DMS 273 (cell line): ENCODE measurements around the gene HEMK1.

Experiments
- DNase-seq: peaks from one replicate; lab custom pipeline; 2025; ENCODE audit not compliant: unreplicated experiment; lab: John Stamatoyannopoulos, UW

HEMK1 gene

DNA sequence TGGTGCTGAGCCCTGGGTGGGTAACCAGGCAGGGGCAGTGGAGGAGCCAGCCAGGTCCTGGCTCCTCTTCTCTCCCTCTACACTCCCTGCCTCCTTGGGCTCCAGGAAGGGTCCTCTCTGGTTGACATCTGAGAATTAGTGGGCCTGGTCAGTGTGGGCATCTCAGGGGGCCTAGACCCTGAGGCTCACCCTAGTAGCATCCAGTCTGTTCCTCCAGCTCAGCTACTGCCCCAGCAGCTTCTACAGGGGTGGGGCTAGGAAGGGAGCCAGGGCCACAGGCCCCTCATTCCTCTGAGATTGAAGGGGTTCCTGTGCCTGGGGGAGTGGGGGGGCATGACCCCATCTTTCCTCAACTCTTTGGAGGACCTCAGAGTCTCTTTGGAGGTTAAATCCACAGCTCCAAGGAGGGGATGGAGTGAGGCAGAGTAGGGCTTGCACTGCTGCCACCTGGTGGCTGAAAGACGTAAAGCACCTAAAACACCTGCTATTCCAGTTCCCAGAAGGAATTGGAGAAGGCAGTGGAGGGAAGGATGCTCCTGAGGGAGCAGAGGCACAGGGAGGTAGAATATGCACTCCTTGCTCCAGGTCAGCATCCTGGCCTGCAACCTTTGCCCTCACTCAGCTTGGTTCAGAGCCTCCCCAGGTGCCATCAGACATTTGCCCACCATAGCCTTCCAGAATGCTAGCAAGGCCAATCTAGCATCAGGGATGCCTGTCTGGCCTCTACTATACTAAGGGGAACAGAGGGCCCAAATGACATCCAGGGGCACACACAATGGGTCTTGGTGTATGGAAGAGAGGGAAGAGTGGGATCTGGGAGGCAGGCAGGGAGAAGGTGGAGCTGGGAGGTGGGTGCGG, 26.9 kb upstream of the HEMK1 start:
- peak; percentile 81 for DNase-seq

DNA sequence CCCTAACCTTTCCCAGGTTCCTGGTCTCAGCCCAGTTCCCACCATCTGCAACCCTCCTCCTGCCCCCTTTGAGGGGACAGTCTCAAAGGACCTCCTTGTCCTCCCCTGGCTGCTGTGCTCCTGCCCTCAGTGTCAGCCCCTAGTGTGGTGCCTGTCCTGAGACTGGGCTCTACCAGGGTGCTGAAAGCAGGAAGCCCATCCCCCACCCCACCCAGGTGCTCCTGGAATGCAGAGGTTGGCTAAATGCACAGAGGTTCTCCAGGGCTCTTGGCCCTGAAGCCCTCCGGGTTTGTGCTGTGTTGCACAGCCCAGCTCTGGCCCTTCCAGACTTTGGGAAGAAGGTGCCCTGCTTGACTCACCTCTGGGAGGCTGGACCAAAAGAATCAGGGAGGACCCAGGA, 23.5 kb upstream of the HEMK1 start:
- DNase-seq = no peak

DNA sequence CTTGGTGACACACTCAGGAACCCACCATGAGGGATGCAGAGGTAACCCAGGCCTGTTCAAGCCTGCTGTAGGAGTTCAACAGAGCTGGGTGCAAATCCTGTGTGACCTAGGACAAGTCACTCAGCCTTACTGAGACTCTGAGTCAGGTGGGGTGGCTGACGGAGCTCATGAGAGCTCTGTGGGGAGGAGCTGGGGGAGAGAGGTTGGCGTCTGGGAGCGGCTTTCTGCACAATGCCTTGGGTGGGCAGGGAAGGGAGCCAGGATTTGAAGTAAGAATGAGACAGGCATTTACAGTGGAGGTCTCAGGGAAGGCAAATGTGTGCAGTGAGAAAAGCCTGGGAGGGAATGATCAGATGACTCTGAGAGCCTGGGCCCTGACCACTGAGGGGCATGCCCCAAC, 20.1 kb upstream of the HEMK1 start:
- no peak for DNase-seq

DNA sequence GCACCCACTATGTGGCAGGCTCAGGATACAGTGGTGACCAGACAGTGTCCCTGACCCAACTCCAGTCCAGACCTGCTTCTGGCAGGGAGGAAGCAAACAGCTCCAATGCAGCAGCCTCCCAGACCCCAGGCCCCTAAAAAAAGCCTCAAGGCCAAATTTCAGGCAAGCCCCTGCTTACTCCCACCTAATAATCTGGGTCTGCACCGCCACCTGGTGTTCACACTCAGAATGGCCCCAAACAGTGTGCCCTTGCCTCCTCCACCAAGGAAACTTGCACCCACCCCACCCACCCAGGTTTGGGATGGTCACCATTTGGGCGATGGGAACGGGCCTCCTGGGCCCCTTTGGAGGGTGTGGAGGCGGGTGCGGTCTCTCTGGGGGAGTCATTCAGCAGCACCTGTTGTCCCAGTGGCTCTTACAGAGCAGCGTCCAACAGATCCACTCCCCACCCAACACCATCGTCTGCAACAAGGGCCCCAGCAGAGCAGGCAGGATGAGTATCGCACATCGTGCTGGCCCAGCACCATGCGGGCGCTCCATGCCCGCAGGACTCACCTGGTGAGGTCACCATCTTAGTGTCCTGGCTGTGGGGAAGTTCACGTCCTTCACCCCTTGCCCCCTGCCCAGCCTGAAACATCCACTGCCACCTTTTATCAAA, 19.1 kb upstream of the HEMK1 start:
- peak; percentile 82 for DNase-seq

DNA sequence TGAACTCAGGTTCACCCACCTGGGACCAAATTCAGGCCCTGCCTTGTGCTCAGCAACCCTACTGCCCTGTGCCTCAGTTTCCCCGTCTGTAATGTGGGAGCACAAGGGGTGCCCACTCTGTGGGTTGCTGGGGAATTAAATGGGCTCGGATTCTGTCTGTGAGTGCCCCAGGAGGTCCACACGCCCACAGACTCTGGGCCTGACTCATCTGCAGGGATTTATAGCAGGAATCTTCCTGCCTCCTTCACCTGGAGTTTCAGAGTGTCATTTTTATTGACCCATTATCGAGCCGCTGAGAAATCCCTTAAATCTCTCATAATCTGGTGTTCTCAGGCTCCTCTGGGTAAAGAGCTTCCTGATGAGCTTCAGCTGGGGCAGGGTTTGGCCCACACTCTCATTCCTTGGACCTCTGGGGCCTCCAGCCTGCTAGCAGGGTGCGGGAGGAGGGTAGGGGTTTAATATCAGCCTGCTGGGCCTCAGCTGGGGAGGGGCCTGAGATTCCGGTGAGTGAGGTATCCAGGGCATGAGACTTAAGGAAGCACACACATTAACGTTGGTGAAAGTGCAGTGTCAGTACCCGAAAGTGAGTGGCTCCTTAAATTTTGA, 18.2 kb upstream of the HEMK1 start:
- DNase-seq = no peak

DNA sequence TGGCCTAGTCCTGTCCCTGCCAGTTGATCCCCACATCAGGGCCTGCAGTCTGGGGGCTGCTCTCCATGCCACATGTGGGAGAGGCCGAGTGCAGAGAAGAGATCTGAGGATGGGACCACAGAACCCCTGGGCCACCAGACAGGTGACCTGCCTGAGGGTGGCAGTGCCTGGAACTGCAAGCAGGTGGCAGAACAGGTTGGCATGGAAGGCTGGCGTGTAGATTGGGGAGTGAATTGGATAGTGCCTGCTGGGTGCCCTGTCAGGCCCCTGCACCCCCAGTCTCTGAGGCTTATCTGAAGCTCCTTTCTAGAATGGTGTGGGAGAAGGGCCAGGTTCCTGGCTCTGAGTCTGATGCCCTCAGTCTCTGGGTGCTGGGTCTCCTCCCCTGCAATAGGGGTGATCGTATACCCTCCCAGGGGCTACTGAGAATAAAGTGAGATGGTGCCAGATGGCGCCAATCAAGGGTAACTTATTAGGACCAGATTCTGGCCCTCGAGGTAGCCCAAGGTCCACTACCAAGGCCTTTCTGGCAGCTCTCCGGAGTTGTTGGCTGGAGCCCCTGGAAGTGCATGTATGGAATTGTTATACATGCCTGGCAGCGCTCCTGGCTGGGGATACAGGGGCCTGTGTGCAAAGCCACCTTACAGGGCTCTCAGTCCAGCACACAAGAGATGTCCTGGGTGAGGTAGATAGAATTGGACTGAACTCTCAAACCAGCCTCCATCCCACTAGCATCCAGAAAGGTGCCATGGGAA, 17.5 kb upstream of the HEMK1 start:
- DNase-seq = no peak

DNA sequence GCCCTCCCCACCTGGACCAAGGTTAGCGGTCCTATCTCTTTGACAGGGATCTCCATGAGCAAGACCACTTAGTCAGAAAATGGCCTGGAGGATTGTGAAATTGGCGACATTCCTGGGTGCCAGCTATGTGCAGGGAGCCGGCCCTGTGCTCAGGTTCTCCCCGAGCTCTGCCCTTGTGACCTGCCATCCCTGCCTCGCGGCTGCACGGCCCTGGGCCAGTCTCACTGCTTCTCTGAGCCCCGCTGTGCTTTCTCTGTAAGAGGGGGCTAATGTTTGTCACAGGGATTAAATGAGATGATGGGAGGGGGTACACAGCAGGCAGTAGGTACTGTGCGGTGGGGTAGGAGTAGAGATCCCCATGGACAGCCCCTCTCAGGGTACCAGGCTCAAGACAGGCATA, 16.7 kb upstream of the HEMK1 start:
- DNase-seq = no peak

DNA sequence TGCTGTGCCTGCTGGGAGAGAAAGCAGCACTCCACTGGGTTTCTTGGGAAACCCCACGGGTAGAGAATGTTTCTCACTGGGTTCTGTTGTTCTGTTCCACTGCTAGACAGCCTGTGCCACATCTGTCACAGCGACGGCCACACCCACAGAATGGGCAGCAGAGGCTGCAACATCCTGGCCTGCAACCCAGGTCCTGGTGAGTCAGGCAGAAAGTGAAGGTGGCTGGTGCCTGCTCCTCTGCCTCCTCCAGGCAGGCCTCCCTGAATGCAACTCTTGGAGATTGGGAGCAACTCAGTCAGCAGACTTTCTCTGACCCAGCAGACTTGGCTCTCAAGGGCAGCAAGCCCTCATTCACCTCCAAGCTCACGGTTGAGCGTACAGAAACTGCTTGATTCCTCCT, 14.8 kb upstream of the HEMK1 start:
- DNase-seq = no peak

DNA sequence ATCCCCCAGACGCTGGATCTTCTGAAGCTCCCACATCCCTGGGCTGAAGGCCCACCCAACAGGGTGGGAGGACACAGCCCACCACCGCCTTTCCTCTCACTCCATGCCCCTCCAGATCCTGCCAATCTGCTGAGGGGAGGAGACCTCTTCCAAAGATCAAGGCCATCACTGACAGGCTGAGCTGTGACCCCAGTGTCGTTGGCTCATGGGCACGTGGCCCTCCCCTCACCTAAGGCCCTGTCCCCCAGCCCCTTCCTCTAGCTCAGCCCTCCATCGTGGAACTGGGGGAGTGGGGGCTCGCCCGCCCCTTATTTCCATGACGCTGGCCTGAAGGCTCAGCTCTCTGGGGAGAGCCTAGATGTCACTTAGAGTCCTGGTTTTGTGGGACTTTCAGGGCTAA, 12.2 kb upstream of the HEMK1 start:
- DNase-seq = no peak

DNA sequence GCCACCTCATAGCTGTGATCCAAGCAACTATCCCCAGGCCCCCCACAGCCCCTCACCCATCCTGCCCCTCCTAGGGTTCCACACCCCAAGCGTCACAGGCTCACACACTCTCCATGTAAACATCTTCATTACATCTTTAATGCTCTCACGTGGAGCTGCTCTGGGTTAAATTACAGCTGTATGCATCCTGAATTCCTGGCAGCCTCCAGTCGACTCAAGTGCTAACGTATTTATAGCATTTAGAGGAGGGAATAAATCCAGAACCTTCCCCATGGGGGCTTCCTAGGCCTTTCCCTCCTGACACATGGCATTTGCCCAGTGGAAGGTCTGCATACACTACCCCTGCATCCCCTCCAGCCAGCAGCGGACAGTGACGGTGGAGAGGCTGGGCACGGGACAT, 11.4 kb upstream of the HEMK1 start:
- DNase-seq = no peak

DNA sequence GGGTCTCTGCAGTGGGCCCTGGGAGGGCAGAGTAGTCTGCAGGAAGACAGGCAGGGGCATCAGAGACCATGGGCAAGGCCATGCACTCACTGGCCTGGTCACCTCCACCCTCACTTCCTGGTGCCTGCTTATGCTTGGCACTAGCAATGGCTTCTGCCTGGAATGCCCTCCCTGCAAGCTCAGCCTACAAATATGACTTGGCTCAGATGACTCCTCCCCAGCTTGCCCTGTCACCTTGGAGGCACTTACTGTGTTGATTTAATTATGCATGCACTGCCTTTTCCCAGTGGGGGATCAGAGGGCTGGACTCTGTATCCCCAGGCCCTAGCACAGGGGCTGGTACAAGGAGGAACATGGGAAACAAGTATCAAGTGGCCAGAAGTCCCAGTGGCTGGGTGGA, 9.6 kb upstream of the HEMK1 start:
- DNase-seq = no peak

DNA sequence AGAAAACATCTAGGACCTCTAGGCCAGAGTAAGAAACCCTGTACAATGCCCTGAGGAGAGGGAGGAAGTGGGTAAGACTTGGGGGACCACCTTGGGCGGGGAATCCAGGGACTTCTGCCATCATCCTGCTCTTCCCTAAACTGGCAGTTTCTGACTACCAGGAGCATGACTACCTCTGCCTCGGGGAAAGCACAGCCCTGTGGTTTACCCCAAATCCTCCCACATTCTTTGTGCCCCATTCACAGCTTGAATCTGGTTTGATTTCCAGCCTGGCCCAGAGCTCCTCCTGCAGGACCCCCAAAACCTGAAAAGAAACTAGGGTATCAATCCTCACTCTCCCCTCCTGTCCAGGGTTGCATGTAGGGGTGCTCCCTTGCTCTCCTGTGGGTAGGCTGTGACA, 6.5 kb upstream of the HEMK1 start:
- no peak for DNase-seq

DNA sequence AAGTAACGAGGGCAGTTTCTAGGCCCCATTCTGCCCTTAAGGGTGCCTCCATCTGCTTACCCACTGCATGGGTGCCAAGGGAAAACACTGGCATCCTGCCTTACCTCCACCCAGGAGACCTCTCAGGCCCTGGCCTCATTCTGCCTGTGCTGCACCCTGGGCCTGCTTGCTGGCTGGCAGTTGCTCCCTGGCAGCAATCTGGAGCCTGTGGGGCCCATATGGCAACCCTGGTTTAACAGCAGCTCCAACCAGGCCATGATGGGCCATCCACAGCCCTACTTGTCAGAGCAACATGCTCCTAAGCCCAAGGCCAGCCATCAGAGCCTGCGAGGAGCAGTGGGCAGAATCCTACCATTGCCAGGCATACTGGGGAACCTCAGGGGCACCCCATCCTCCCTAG, 5.5 kb upstream of the HEMK1 start:
- peak; percentile 82 for DNase-seq

DNA sequence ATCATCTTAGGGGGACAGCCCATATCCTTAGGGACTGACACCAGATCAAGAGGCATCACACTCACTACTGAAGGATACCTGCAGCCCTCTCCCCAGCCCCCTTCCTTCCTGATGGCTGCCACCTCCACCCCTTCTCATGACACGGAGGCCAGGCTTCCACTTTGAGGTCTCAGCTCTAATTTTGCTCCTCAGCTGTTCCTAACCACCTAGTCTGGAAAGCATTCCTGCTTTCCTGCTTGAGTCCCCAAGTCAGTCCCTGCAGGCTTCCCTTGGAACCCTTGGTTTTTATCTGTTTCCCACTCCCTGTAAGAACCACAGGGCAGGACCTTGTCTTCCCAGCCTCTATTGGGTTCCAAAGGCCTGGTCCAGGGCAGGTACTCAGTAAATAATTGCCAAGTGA, 5.0 kb upstream of the HEMK1 start:
- no peak for DNase-seq

DNA sequence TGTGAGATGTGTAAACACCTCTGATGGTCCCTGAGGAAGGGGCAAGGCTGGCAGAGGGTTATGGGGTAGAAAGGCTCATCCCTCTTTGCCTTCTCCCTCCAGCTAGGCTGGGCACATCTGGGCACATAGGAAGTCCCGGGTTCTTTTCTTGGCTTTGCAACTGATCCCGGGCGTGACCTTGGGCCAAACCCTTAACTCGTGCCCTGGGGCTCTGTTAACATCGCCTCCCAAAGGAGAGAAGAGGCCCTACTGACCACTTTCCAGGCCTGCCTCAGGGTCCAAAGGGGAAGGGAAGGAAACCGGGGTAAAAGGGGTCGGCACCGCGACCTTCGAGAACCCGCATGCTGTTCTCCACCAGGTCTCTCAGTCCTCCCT, 2.3 kb upstream of the HEMK1 start:
- no peak for DNase-seq

DNA sequence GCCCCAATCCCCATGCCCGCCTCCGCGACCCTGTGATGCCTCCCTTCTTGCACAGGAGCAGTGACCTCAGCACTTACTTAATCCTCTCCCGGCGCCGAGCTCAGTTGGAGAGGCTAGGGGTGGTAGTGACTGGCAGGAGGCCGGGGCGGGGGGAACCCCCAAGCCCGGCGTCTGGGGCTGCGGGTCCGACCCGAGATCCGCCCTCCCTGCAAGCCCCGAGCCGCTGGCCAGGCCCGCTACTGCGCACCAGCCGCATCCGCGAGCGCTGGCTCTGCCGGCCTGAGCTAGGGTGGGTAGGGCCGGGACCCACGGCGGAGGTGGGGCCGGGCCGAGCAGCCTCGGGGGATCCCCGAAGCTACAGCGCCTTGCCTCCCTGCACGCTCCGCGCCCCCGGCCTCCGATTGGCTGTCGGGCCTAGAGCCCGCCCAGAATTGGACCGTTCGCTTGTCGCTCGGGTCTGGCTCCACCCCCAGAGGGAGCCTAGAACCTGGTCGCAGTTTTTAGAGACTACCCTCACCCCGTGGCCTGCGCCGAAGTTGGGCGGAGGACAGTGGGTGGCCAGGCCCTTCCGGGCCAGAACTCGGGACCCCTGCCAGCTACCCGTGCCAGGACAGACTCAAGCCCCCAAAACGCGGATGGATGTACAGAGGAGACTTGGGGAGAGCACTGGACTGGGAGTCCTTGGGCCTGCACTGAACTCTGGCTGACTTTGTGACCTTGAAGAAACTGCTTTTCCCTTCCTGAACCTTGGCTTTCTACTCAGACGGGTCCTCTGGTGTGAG, 1.7 kb upstream of the HEMK1 start, which contains the start of gene C3orf18:
TSS of gene C3orf18 (minus strand) at position 362 of the 782 bp plus-strand sequence. CDS start 2,048 bp downstream, outside the sequence.
- peak; percentile 14 for DNase-seq

DNA sequence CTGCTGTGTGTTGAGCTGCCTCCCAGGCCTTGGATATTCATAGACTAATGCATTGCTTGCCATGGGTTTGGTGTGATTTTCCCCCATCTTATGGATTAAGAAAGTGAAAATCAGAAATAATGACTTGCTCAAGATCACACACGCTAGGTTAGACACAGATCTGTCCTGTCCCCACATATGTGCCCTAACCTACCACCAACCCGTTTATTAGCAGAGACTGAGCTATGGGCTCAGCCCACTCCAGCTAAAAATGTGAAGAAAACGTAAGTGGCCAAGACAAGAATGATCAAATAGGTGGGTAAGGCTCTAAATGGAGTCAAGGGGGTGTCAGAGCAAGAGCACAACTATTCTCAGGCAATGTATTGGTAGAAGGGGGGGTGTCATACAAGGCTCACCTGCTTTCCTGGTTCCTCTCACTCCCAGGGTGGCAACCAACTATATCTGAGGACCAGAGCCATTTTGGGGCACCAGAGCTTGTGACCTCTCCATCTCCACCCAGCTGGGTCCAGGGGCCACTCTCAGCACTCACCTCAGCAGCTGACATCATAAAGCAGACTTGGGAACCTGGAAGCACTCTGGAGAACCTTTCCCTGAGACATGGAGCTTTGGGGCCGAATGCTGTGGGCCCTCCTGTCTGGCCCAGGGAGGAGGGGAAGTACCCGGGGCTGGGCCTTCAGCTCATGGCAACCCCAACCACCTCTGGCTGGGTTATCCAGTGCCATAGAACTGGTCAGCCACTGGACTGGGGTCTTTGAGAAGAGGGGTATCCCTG, 1.4 kb downstream of the HEMK1 start:
- DNase-seq = no peak

DNA sequence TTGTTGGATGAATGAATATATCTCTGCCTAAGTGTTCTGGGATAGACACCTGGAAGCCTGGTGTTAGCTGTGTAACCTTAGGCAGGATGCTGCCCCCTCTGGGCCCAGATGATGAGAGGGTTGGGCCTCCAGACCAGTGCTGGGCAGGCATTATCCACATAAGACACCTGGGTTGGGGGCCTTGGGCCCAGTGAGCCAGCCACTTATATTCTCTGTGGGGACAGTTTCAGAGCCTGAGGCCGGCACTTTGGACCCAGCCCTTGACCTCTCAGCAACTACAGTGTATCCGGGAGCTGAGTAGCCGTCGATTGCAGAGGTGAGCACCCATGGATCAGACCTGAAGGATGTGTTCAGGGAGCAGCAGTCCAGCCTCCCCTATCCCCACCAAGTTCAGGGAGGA, 2.2 kb downstream of the HEMK1 start:
- no peak for DNase-seq

DNA sequence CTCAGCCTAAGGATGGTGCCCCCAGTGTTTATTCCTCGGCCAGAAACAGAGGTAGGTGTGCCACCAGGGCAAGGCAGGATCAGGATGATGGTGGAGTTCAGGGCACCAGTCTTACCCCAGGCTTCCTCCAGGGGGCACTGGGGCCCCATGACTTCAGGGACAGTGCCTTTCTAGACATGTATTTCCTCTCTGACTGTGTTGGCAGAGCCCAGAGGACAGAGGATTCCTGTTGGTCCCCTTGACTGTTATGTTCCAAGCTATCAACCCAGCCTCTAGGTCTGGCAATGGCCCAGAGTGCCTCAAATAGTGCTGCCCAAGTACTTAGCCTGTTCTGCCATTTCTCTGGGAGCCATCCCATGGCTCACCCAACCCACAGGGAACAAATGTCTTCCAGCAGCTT, 2.8 kb downstream of the HEMK1 start:
- peak; percentile 79 for DNase-seq

DNA sequence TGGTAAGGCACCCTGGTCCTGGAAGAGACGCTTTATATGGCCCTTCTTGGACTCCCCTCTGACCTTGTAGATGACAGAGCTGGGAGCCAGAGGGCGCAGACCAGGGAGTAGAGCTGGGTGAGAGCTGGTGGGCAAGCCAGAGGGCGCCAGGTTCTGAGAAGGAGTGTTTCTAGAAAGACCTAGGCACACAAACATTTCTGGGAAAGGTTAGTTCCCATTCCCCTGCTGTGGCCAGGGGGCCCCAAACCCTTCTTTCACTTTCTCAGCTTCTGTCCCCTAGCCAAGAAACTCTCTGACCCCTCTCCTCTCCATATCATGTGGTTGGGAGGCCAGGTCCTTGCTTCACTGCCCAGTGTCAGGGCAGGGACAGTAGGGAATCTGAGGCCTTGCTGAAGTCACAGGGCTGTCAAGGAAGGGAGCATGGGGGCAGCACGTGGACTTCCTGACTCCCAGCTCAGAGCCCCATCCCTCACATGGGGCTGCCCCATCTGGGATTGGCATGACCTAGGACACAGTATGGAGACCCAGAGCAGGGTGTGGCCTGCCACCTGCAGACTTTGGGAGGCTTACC, 3.6 kb downstream of the HEMK1 start:
- DNase-seq = no peak
